ENCODE data around the gene HECW1.
"Not testable (repeated sequence)": the region's sequence is repeated elsewhere in the genome, so short reads cannot be mapped to it uniquely, and the experiment has no call there.

The HECW1 gene

GRCh38 chr7:43309706-43310022 is 197.2 kb downstream of the HECW1 start:
- no peak for DNase-seq (ENCODE audit: low read depth)

GRCh38 chr7:43311052-43311451 is 198.6 kb downstream of the HECW1 start:
- DNase-seq (ENCODE audit: low read depth), result no peak

- DNase-seq (ENCODE audit: low read depth), result no peak
Measured at GRCh38 chr7:43311694-43312093, 199.2 kb downstream of the HECW1 start.

GRCh38 chr7:43313628-43314378 is 201.4 kb downstream of the HECW1 start:
- DNase-seq (ENCODE audit: low read depth), result no peak

- DNase-seq (ENCODE audit: low read depth), result no peak
Measured at GRCh38 chr7:43314379-43315158, 202.1 kb downstream of the HECW1 start.

GRCh38 chr7:43317075-43317474 is 204.6 kb downstream of the HECW1 start:
- no peak for DNase-seq (ENCODE audit: low read depth)

- no peak for DNase-seq (ENCODE audit: low read depth)
Measured at GRCh38 chr7:43318188-43318770, 205.8 kb downstream of the HECW1 start.

- no peak for DNase-seq (ENCODE audit: low read depth)
Measured at GRCh38 chr7:43325595-43325994, 213.1 kb downstream of the HECW1 start.

GRCh38 chr7:43328336-43328735 is 215.9 kb downstream of the HECW1 start:
- DNase-seq (ENCODE audit: low read depth), result no peak

- no peak for DNase-seq (ENCODE audit: low read depth)
Measured at GRCh38 chr7:43328785-43329380, 216.4 kb downstream of the HECW1 start.

- no peak for DNase-seq (ENCODE audit: low read depth)
Measured at GRCh38 chr7:43332193-43332796, 219.8 kb downstream of the HECW1 start.

GRCh38 chr7:43337191-43337590 is 224.7 kb downstream of the HECW1 start:
- no peak for DNase-seq (ENCODE audit: low read depth)

GRCh38 chr7:43337811-43338210 is 225.4 kb downstream of the HECW1 start:
- no peak for DNase-seq (ENCODE audit: low read depth)

GRCh38 chr7:43341132-43341531 is 228.7 kb downstream of the HECW1 start:
- DNase-seq (ENCODE audit: low read depth), result no peak

GRCh38 chr7:43343417-43343816 is 231.0 kb downstream of the HECW1 start:
- DNase-seq (ENCODE audit: low read depth), result not testable (repeated sequence)

- not testable (repeated sequence) for DNase-seq (ENCODE audit: low read depth)
Measured at GRCh38 chr7:43345696-43346095, 233.2 kb downstream of the HECW1 start.

- DNase-seq (ENCODE audit: low read depth), result no peak
Measured at GRCh38 chr7:43351683-43352082, 239.2 kb downstream of the HECW1 start.

GRCh38 chr7:43353902-43354301 is 241.5 kb downstream of the HECW1 start:
- DNase-seq (ENCODE audit: low read depth), result no peak

- DNase-seq (ENCODE audit: low read depth), result no peak
Measured at GRCh38 chr7:43362652-43363034, 250.2 kb downstream of the HECW1 start.

GRCh38 chr7:43363035-43363791 is 250.8 kb downstream of the HECW1 start:
- DNase-seq (ENCODE audit: low read depth), result no peak

- DNase-seq (ENCODE audit: low read depth), result no peak
Measured at GRCh38 chr7:43364391-43364790, 251.9 kb downstream of the HECW1 start.
